Uterus (tissue), 4 donors: ENCODE data around the gene NT5DC2. TPM values are rescaled to one million over a fixed set of nuclear protein-coding genes. Genes with fewer than 3 reads are reported as not detected.
A peak's percentile ranks its signal among the peaks of the same experiment; 100 is the strongest.

Experiments
- DNase-seq, 2 donors: peaks; one replicate each; pipeline ENCODE4 v3.0.0-alpha.2; 2019 to 2020
- H3K27ac ChIP-seq, 2 donors: fragments of 200-600 bp; sonication (generic); 1 replicate in 1 of 2; 2 replicates in 1 of 2; pipeline ENCODE4 v1.5.1; 2016 to 2018
- H3K27me3 ChIP-seq, 2 donors: fragments of 200-600 bp; sonication (generic); one replicate each; pipeline ENCODE4 v1.5.1; 2018 to 2019; ENCODE audit warnings: control low read depth in 1 of 2
- H3K36me3 ChIP-seq, 2 donors: fragments of 200-600 bp; sonication (generic); one replicate each; pipeline ENCODE4 v1.5.1; 2019; ENCODE audit warnings: control low read depth in 1 of 2
- H3K4me1 ChIP-seq, 2 donors: fragments of 200-600 bp; sonication (generic); one replicate each; pipeline ENCODE4 v1.5.1; 2018 to 2019; ENCODE audit warnings: control low read depth in 1 of 2
- H3K4me3 ChIP-seq, 2 donors: fragments of 200-600 bp; sonication (generic); 1 replicate in 1 of 2; 2 replicates in 1 of 2; pipeline ENCODE4 v1.5.1; 2018 to 2019; ENCODE audit warnings: mild to moderate bottlenecking in 1 of 2
- H3K9me3 ChIP-seq, 2 donors: fragments of 200-600 bp; sonication (generic); one replicate each; pipeline ENCODE4 v1.5.1; 2019; ENCODE audit warnings: control low read depth in 1 of 2
- POLR2A ChIP-seq, 2 donors: fragments of 450-650 bp; IDR thresholded peaks; one replicate each; pipeline ENCODE4 v1.6.1; 2016; ENCODE audit warnings: antibody characterized with exemption in 2 of 2, mild to moderate bottlenecking in 1 of 2, moderate library complexity in 1 of 2
- intact Hi-C: fragments of 100-400 bp; cut with DNase I; formaldehyde crosslinking; loops from one replicate; pipeline ENCODE4 v1.15.1; 2023; ENCODE audit warnings: low total_unique reads
- total RNA-seq, 4 donors: library from RNA; depleted of rRNA in 3 of 4; stranded (reverse); fragments of >200 nt in 3 of 4; gene quantifications; one replicate each; pipeline versions ENCODE4 v1.1.0 to v1.2.4, GENCODE V29; 2014 to 2023
- TF ChIP-seq, protein P1 (sequence below), 4 experiments: fragments of 200-600 bp in 2 of 4; fragments of 450-650 bp in 2 of 4; sonication (generic) in 2 of 4; IDR thresholded peaks; one replicate each; pipeline ENCODE4 v1.5.1; 2016 to 2019; ENCODE audit warnings: antibody characterized with exemption in 4 of 4, mild to moderate bottlenecking in 2 of 4, moderate library complexity in 1 of 4
- donor health status: DM: yes; HTN: yes; CAD: no.

The NT5DC2 gene
- total RNA-seq, 4 donors from 2014 or later = 9.2 to 67.6 (median 29.3) TPM

DNA sequence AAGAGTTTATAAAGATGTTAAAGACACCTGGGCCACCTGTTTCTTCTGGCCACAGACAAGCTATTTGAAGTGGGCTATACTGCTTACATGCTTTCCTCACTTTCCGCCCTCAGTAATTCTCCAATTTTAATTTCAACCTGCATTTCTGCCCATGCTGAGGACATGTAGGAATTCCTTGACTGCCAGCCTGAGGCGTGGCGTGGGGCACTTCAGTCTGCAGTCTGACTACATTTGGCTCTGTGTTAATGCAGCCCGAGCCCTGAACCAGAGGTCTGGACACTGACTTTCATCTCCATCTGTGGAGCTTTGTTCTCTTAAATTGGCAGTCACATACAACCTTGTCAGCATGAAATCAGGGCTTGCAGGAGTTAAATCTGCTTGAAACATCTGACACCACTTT, 11.3 kb upstream of the NT5DC2 start:
- H3K4me1 ChIP-seq = no peaks in the 10 kb centered on the region
- no peak for DNase-seq
- H3K27me3 ChIP-seq = no peaks in the 10 kb centered on the region
- intact Hi-C loops = no loop called here
- H3K9me3 ChIP-seq = no peaks in the 10 kb centered on the region
- no peak overlapping the region for H3K4me3 ChIP-seq
- no peak overlapping the region for H3K27ac ChIP-seq
- H3K36me3 ChIP-seq = peaks cover 0 to 3% of the 10 kb centered on the region in 2 donors
- TF ChIP-seq POLR2A (IDR thresholded peaks at IDR 0.05) = no peak
- TF ChIP-seq, protein P1, sequence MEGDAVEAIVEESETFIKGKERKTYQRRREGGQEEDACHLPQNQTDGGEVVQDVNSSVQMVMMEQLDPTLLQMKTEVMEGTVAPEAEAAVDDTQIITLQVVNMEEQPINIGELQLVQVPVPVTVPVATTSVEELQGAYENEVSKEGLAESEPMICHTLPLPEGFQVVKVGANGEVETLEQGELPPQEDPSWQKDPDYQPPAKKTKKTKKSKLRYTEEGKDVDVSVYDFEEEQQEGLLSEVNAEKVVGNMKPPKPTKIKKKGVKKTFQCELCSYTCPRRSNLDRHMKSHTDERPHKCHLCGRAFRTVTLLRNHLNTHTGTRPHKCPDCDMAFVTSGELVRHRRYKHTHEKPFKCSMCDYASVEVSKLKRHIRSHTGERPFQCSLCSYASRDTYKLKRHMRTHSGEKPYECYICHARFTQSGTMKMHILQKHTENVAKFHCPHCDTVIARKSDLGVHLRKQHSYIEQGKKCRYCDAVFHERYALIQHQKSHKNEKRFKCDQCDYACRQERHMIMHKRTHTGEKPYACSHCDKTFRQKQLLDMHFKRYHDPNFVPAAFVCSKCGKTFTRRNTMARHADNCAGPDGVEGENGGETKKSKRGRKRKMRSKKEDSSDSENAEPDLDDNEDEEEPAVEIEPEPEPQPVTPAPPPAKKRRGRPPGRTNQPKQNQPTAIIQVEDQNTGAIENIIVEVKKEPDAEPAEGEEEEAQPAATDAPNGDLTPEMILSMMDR (IDR thresholded peaks at IDR 0.05) = no peak

DNA sequence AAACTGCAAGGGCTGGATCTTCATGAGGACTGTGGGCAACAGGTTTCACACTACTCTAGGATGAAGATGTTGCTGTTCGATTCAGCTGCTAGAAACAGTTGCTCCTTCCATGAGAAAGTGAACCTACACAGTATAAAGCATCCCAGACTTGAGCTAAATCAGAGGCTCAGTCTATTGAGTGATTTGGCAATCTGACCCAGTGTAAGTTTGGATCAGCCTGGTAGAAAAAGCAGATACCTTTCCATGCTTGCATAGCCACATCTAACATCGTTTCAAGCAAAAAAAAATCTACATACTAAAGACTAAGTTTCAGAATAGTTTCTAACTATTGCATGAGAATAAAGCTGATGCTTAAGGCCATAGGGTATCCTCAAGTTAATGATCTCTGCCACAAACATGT, 7.4 kb upstream of the NT5DC2 start:
- intact Hi-C loops = no loop called here
- DNase-seq = no peak
- Histone ChIP-seq H3K4me3 (no peak overlapping the region), H3K36me3 (peaks cover 0 to 3% of the 10 kb centered on the region in 2 donors), H3K4me1 (peaks cover 0 to 10% of the 10 kb centered on the region in 2 donors), H3K9me3 (no peaks in the 10 kb centered on the region), H3K27me3 (no peaks in the 10 kb centered on the region), H3K27ac (no peak overlapping the region)
- TF ChIP-seq POLR2A (IDR thresholded peaks at IDR 0.05) = no peak
- TF ChIP-seq, protein P1 (IDR thresholded peaks at IDR 0.05) = no peak

DNA sequence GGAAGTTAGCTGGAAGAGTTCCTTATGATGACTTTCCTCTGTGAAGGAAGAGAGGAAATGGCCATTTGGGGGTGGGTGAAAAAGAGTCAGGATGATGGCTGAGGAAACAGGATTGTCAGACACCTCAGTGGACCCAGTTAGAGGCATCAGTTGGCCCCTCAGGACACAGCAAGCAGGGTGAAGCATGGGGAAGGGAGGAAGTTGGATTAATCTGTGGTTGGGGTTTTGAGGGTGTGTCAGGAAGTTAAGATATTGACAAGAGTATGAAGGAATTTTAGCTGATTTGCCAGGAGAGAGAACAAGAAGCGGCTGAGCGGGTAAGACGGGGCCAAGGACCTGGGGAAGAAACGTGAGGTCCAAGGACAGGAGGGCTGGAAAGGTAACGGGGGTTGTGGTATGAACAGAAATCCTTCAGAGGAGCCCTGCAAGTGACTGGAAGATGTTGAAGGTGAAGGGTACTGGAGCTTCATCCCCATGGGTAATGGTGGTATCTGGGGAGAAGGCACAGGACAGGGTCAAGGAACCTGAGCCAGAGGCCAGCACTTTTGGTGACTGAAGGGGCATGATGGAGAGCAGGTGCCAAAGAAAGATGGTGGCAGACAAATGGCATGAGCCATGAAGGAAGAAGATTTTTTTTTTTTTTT, 5.5 kb upstream of the NT5DC2 start:
- TF ChIP-seq, protein P1 (IDR thresholded peaks at IDR 0.05) = no peak
- TF ChIP-seq POLR2A (IDR thresholded peaks at IDR 0.05) = no peak
- Histone ChIP-seq H3K27ac (no peak overlapping the region), H3K36me3 (no peaks in the 10 kb centered on the region), H3K4me3 (no peak overlapping the region), H3K27me3 (no peaks in the 10 kb centered on the region), H3K9me3 (no peaks in the 10 kb centered on the region), H3K4me1 (peaks cover 0 to 10% of the 10 kb centered on the region in 2 donors)
- intact Hi-C loops = no loop called here
- DNase-seq = no peak

DNA sequence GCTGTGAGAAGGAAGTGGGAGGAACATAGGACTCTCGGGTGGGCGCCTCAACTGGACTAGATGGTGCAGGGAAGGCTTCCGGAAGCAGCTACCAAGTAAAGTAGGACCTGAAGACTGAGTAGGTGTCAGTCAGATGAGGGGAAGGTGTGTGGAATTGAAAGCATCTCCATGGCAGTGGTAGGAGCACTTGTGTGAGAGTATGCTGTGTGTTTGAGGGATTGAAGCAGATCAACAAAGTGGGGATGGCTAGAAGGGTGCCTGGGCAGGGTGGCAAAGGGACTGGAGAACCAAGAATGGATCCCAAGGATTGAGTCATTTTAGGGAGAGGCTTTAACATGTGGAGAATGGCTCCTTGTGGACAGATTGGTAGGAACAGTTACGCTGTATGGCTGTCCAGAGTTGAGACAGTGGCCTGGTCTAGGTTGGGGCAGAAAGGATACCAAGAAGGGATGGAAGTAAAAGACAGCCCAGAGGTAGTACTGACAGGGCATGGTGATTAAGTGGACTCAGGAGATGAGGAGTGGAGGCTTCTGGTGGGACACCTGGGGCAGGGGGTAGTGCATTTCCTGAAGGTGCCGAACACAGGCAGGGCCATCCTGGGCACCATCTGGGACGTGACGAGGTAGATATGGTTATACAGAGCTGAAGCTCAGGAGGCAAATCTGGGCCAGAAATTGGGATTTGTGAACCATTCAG, 4.2 kb upstream of the NT5DC2 start:
- H3K36me3 ChIP-seq = no peaks in the 10 kb centered on the region
- intact Hi-C loops = no loop called here
- peak overlapping the region in 1 of 2 donors; percentile 61 for H3K4me3 ChIP-seq
- no peaks in the 10 kb centered on the region for H3K9me3 ChIP-seq
- TF ChIP-seq, protein P1 (IDR thresholded peaks at IDR 0.05) = no peak
- no peak for TF ChIP-seq POLR2A (IDR thresholded peaks at IDR 0.05)
- DNase-seq = no peak
- peaks cover 0 to 10% of the 10 kb centered on the region in 2 donors for H3K4me1 ChIP-seq
- H3K27me3 ChIP-seq = no peaks in the 10 kb centered on the region
- peak overlapping the region; percentile 62 to 79 for H3K27ac ChIP-seq

DNA sequence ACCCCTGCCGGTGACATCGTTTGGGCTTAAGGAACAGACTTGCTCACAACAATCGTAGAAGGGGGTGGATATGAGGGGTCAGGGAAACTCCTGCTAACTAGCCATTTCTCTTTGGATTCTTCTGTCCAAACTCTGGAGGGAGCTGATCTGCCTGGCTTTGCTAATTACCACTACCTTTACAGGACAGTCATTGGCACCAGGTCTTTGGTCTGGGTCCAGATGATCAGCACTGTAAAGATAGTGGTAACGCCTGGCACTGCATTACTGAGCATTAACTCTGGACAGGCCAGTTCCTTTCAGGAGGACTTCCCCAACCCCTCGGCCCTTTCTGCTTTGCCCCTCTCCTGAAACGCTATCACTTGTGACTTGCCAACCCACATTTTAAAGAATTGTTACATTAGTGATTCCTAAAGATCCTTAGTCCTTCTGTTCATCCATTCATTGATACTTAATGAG, 3.5 kb upstream of the NT5DC2 start:
- DNase-seq = no peak
- TF ChIP-seq, protein P1 (IDR thresholded peaks at IDR 0.05) = peak in 1 of 4 experiments; percentile 4
- no peak for TF ChIP-seq POLR2A (IDR thresholded peaks at IDR 0.05)
- peaks cover 0 to 10% of the 10 kb centered on the region in 2 donors for H3K4me1 ChIP-seq
- H3K9me3 ChIP-seq = no peaks in the 10 kb centered on the region
- H3K27me3 ChIP-seq = no peaks in the 10 kb centered on the region
- no peaks in the 10 kb centered on the region for H3K36me3 ChIP-seq
- peak overlapping the region; percentile 55 to 61 for H3K4me3 ChIP-seq
- intact Hi-C loops = no loop called here
- peak overlapping the region; percentile 62 to 79 for H3K27ac ChIP-seq
